IMR-90 (cell line): ENCODE data around the gene CHRM5. TPM values are rescaled to one million over a fixed set of nuclear protein-coding genes. Genes with fewer than 3 reads are reported as not detected.

Experiments used
- ATAC-seq: fragments of 200-7000 bp; cut with Tn5 transposase; 2 replicates; pipeline ENCODE4 v1.9.1; 2020; ENCODE audit warnings: low read depth, mild to moderate bottlenecking, moderate library complexity
- BruUV-seq: library from RNA; stranded (reverse); fragments of 400-500 nt; replicated peaks from 2 replicates; lab custom pipeline; 2021; lab: Mats Ljungman, UMichigan
- CTCF ChIA-PET: fragments of 300-600 bp; formaldehyde crosslinking; extraction: SDS; loops from one replicate; lab custom pipeline; 2021; ENCODE audit warnings: antibody characterized with exemption; lab: Yijun Ruan, JAX
- POLR2A ChIA-PET: fragments of 300-600 bp; sonication (Branson Sonifier 250); formaldehyde crosslinking; loops from one replicate; lab custom pipeline; 2022; ENCODE audit warnings: antibody characterized with exemption; ENCODE audit not compliant: unreplicated experiment; lab: Charles Lee
- DNase-seq: peaks from one replicate; pipeline ENCODE4 v3.0.0; 2013
- H2AFZ ChIP-seq: replicated peaks from 2 replicates; pipeline ENCODE3; 2013; ENCODE audit warnings: low read length, mild to moderate bottlenecking; ENCODE audit not compliant: poor library complexity
- H2AK5ac ChIP-seq: 2 replicates; pipeline ENCODE4 v1.6.1; 2013; ENCODE audit warnings: low read depth, low read length, inconsistent platforms
- H2AK9ac ChIP-seq: replicated peaks from 2 replicates; pipeline ENCODE3; 2013; ENCODE audit warnings: mild to moderate bottlenecking, low read depth, low read length, moderate library complexity; ENCODE audit not compliant: poor library complexity
- H2BK120ac ChIP-seq: 2 replicates; pipeline ENCODE4 v1.6.1; 2013; ENCODE audit warnings: low read depth, low read length, inconsistent platforms
- H2BK15ac ChIP-seq: 3 replicates; pipeline ENCODE4 v1.6.1; 2013; ENCODE audit warnings: low read depth, low read length, inconsistent platforms
- H2BK20ac ChIP-seq: 2 replicates; pipeline ENCODE4 v1.6.1; 2013; ENCODE audit warnings: low read depth, mild to moderate bottlenecking, inconsistent platforms, low read length, moderate library complexity
- H2BK5ac ChIP-seq: 2 replicates; pipeline ENCODE4 v1.6.1; 2013; ENCODE audit warnings: mild to moderate bottlenecking, low read depth, low read length, inconsistent platforms; ENCODE audit not compliant: poor library complexity, severe bottlenecking
- H3K14ac ChIP-seq: replicated peaks from 2 replicates; pipeline ENCODE4 v1.6.1; 2013; ENCODE audit warnings: low read depth, low read length, inconsistent platforms
- H3K18ac ChIP-seq: 2 replicates; pipeline ENCODE4 v1.6.1; 2013; ENCODE audit warnings: low read depth, low read length, control low read depth
- H3K23ac ChIP-seq: 2 replicates; pipeline ENCODE4 v1.6.1; 2013; ENCODE audit warnings: low read depth, low read length, inconsistent platforms
- H3K27ac ChIP-seq: 2 replicates; pipeline ENCODE4 v1.5.1; 2013; ENCODE audit warnings: mild to moderate bottlenecking, control low read depth, low read length; ENCODE audit not compliant: insufficient read depth
- H3K27me3 ChIP-seq: 2 replicates; pipeline ENCODE4 v1.6.1; 2013; ENCODE audit warnings: low read length; ENCODE audit not compliant: control insufficient read depth, insufficient read depth
- H3K36me3 ChIP-seq: 2 replicates; pipeline ENCODE4 v1.6.1; 2013; ENCODE audit warnings: low read length, mixed read lengths; ENCODE audit not compliant: control insufficient read depth, insufficient read depth
- H3K4ac ChIP-seq: 2 replicates; pipeline ENCODE4 v1.6.1; 2013; ENCODE audit warnings: low read depth, low read length, inconsistent platforms
- H3K4me1 ChIP-seq: 2 replicates; pipeline ENCODE4 v1.6.1; 2013; ENCODE audit warnings: low read length, mixed read lengths; ENCODE audit not compliant: control insufficient read depth, insufficient read depth
- H3K4me2 ChIP-seq: 2 replicates; pipeline ENCODE4 v1.6.1; 2013; ENCODE audit warnings: low read depth, mild to moderate bottlenecking, control low read depth, low read length, moderate library complexity
- H3K4me3 ChIP-seq: 2 replicates; pipeline ENCODE4 v1.5.1; 2013; ENCODE audit warnings: low read depth, mild to moderate bottlenecking, control low read depth, low read length, moderate library complexity; ENCODE audit not compliant: insufficient read depth
- H3K56ac ChIP-seq: 2 replicates; pipeline ENCODE4 v1.6.1; 2013; ENCODE audit warnings: low read length, inconsistent platforms; ENCODE audit not compliant: insufficient read depth; ENCODE audit errors: extremely low read depth
- H3K79me1 ChIP-seq, 2 experiments: 2 replicates each; pipeline ENCODE4 v1.6.1; 2013; ENCODE audit warnings: low read length in 2 of 2, inconsistent platforms in 1 of 2, low read depth in 1 of 2
- H3K9ac ChIP-seq: 2 replicates; pipeline ENCODE4 v1.6.1; 2013; ENCODE audit warnings: low read depth, low read length, control low read depth
- H3K9me1 ChIP-seq: 2 replicates; pipeline ENCODE4 v1.6.1; 2013; ENCODE audit warnings: low read length, inconsistent platforms; ENCODE audit not compliant: insufficient read depth
- H3K9me3 ChIP-seq: 2 replicates; pipeline ENCODE4 v1.6.1; 2013; ENCODE audit warnings: low read length; ENCODE audit not compliant: control insufficient read depth, insufficient read depth
- H4K20me1 ChIP-seq: 2 replicates; pipeline ENCODE4 v1.6.1; 2013; ENCODE audit warnings: low read length, inconsistent platforms; ENCODE audit not compliant: insufficient read depth
- H4K5ac ChIP-seq: 2 replicates; pipeline ENCODE4 v1.6.1; 2013; ENCODE audit warnings: mild to moderate bottlenecking, low read depth, low read length, control low read depth
- H4K8ac ChIP-seq, 2 experiments: 2 replicates each; pipeline ENCODE4 v1.6.1; 2013; ENCODE audit warnings: low read depth in 2 of 2, low read length in 2 of 2, control low read depth in 1 of 2, inconsistent platforms in 1 of 2
- H4K91ac ChIP-seq: 2 replicates; pipeline ENCODE4 v1.6.1; 2013; ENCODE audit warnings: low read depth, low read length, inconsistent platforms; ENCODE audit not compliant: insufficient read depth
- CEBPB ChIP-seq: IDR thresholded peaks from 2 replicates; pipeline ENCODE4 v1.6.1; 2012; ENCODE audit warnings: low read depth, low read length, improper control_type of control experiment
- CTCF ChIP-seq: conservative IDR thresholded peaks from 2 replicates; pipeline ENCODE4 v1.5.1; 2012; ENCODE audit warnings: mild to moderate bottlenecking, low read depth, low read length, improper control_type of control experiment
- ELK1 ChIP-seq: fragments of 150-350 bp; IDR thresholded peaks from 2 replicates; pipeline ENCODE4 v1.6.1; 2016; ENCODE audit warnings: low read depth, mild to moderate bottlenecking, low read length, moderate library complexity, borderline replicate concordance
- MAZ ChIP-seq: IDR thresholded peaks from 2 replicates; pipeline ENCODE4 v1.6.1; 2012; ENCODE audit warnings: low read depth, mild to moderate bottlenecking, low read length, improper control_type of control experiment, moderate library complexity, borderline replicate concordance
- NFE2L2 ChIP-seq: fragments of 150-350 bp; IDR thresholded peaks from 2 replicates; pipeline ENCODE4 v1.6.1; 2016; ENCODE audit warnings: low read depth, mild to moderate bottlenecking, low read length
- RFX5 ChIP-seq: IDR thresholded peaks from 2 replicates; pipeline ENCODE4 v1.8.0; 2012; ENCODE audit warnings: low read depth, mild to moderate bottlenecking, low read length, moderate library complexity
- WGBS, 2 experiments: methylation state at CpG; one replicate each; pipeline versions ENCODE4 v1.1.5 to v1.1.7; 2013; ENCODE audit warnings: missing lambda C conversion rate in 2 of 2; ENCODE audit not compliant: insufficient read length in 1 of 2; ENCODE audit errors: extremely low coverage in 2 of 2; 5-methylcytosine and 5-hydroxymethylcytosine counted together
- dilution Hi-C: fragments of 300-500 bp; cut with HindIII; formaldehyde crosslinking; loops from one replicate; pipeline ENCODE4 v1.14.3; 2018; ENCODE audit warnings: low sequenced_read_pairs; ENCODE audit not compliant: unreplicated experiment
- in situ Hi-C: fragments of 300-500 bp; cut with MboI; formaldehyde crosslinking; loops from 3 replicates; pipeline ENCODE4 v1.14.3; 2019; ENCODE audit warnings: low sequenced_read_pairs, inconsistent platforms, mixed read lengths
- intact Hi-C: fragments of 100-400 bp; cut with micrococcal nuclease; formaldehyde crosslinking; loops from 2 replicates; pipeline ENCODE4 v1.10.0; 2022
- polyA plus RNA-seq, 3 experiments: library from polyadenylated mRNA; depleted of rRNA; stranded (reverse); fragments of >200 nt; gene quantifications; 2 replicates each; pipeline ENCODE4 v1.2.3, GENCODE V29; 2012; ENCODE audit warnings: low replicate concordance in 1 of 3
- total RNA-seq: library from RNA; depleted of rRNA; stranded (reverse); fragments of >200 nt; gene quantifications from 2 replicates; pipeline ENCODE4 v1.2.3, GENCODE V29; 2012

The CHRM5 gene
- total and polyA plus RNA-seq, 2 of the 4 experiments (the other 2 are of a cell fraction): under 0.01 to 0.03 TPM

- Histone ChIP-seq H3K27me3 (no peaks in the 10 kb centered on the region), H4K8ac (no peak overlapping the region), H3K4me1 (no peaks in the 10 kb centered on the region), H4K20me1 (no peaks in the 10 kb centered on the region), H3K23ac (no peak overlapping the region), H2AK9ac (no peak overlapping the region), H2BK20ac (no peak overlapping the region), H3K36me3 (no peaks in the 10 kb centered on the region), H3K4me3 (no peak overlapping the region), H2AK5ac (no peak overlapping the region), H2AFZ (no peak overlapping the region), H4K91ac (no peak overlapping the region), H2BK15ac (no peak overlapping the region), H2BK5ac (no peak overlapping the region), H2BK120ac (no peak overlapping the region), H4K5ac (no peak overlapping the region), H3K9me3 (no peaks in the 10 kb centered on the region), H3K9ac (no peak overlapping the region), H3K27ac (no peak overlapping the region), H3K9me1 (no peaks in the 10 kb centered on the region; the same call in 1 of the 2 replicates), H3K79me1 (no peaks in the 10 kb centered on the region; a peak in 2 of 4 replicates), H3K56ac (no peak overlapping the region), H3K18ac (no peak overlapping the region), H3K4ac (no peak overlapping the region), H3K14ac (no peak overlapping the region), H3K4me2 (no peak overlapping the region)
- in situ Hi-C loops (no loop called here), intact Hi-C loops (no loop called here), dilution Hi-C loops (no loop called here)
- no peak for DNase-seq
- CTCF ChIA-PET: no interaction called here
- no peak for ATAC-seq
- no CpG with 5 or more reads among the region's 1 CpG for WGBS, 2 experiments
- BruUV-seq: no TSS peak
- POLR2A ChIA-PET: no interaction called here
- TF ChIP-seq MAZ (no peak), CEBPB (no peak), NFE2L2 (no peak), RFX5 (no peak), CTCF (no peak), ELK1 (no peak)
Measured at GRCh38 chr15:33946152-33946551, 22.1 kb upstream of the CHRM5 start.
